RWPE1 (cell line): ENCODE measurements around the gene HOXD10.
A peak's percentile ranks its signal among the peaks of the same experiment; 100 is the strongest.

Experiments used
- CTCF ChIA-PET: fragments of 350-600 bp; sonication (Branson Sonifier 250); formaldehyde crosslinking; extraction: SDS; loops from one replicate; lab custom pipeline; 2021; lab: Yijun Ruan, JAX
- POLR2A ChIA-PET: fragments of 400-600 bp; formaldehyde crosslinking; extraction: SDS; loops from one replicate; lab custom pipeline; 2020; ENCODE audit warnings: antibody characterized with exemption; ENCODE audit not compliant: low non-redundant PET; lab: Yijun Ruan, JAX
- DNase-seq: peaks from one replicate; pipeline ENCODE4 v3.0.0; 2012; ENCODE audit warnings: low spot score
- H3K27ac ChIP-seq: fragments of 450-650 bp; 2 replicates; pipeline ENCODE4 v1.5.1; 2017
- TF ChIP-seq, protein P1 (sequence below): fragments of 450-650 bp; conservative IDR thresholded peaks from 2 replicates; pipeline ENCODE4 v1.5.1; 2017; ENCODE audit warnings: low read depth, mild to moderate bottlenecking

The HOXD10 gene

GRCh38 chr2:176131848-176132158 lies 15.2 kb downstream of the HOXD10 start:
- TF ChIP-seq, protein P1, sequence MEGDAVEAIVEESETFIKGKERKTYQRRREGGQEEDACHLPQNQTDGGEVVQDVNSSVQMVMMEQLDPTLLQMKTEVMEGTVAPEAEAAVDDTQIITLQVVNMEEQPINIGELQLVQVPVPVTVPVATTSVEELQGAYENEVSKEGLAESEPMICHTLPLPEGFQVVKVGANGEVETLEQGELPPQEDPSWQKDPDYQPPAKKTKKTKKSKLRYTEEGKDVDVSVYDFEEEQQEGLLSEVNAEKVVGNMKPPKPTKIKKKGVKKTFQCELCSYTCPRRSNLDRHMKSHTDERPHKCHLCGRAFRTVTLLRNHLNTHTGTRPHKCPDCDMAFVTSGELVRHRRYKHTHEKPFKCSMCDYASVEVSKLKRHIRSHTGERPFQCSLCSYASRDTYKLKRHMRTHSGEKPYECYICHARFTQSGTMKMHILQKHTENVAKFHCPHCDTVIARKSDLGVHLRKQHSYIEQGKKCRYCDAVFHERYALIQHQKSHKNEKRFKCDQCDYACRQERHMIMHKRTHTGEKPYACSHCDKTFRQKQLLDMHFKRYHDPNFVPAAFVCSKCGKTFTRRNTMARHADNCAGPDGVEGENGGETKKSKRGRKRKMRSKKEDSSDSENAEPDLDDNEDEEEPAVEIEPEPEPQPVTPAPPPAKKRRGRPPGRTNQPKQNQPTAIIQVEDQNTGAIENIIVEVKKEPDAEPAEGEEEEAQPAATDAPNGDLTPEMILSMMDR, result no peak
- ChIA-PET CTCF (interaction anchor here (0.5 to 2.0 kb wide), 6 partner anchors 9 to 683 kb away, joined by 3 to 10 read pairs (median 4); no protein-coding TSS in a partner anchor), POLR2A (no interaction called here)
- no peak for DNase-seq
- no peak overlapping the region for H3K27ac ChIP-seq

GRCh38 chr2:176132205-176133171 lies 15.9 kb downstream of the HOXD10 start:
- CTCF ChIA-PET, result interaction anchor here (0.5 to 2.0 kb wide), 7 partner anchors 48 to 905 kb away, joined by 3 to 10 read pairs (median 3); no protein-coding TSS in a partner anchor
- no peak overlapping the region for H3K27ac ChIP-seq
- TF ChIP-seq, protein P1, result no peak
- POLR2A ChIA-PET, result no interaction called here
- no peak for DNase-seq

DNA sequence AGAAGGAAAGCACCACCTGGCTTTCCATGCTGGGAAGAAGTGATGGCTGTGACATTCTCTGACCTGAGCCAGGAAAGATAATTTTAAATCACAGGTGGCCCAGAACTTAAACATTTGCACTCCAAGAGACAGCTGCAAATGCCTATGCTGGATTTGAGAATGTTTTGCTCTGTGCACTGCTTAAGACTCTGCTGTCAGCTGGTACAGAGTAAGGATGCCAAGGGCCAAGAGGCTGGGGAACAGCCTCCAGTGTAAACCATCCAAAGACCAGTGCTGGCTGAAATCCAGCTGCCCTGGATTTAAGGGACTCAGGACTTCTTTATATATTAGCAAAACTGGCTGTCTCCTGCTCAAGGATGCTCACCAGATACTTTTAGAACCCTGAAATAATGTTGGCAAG lies 16.8 kb downstream of the HOXD10 start:
- H3K27ac ChIP-seq, result no peak overlapping the region
- ChIA-PET POLR2A (no interaction called here), CTCF (interaction anchor here (1.1 to 2.0 kb wide), 3 partner anchors 322 to 520 kb away, joined by 3 to 10 read pairs (median 6); no protein-coding TSS in a partner anchor)
- no peak for DNase-seq
- TF ChIP-seq, protein P1, result no peak

DNA sequence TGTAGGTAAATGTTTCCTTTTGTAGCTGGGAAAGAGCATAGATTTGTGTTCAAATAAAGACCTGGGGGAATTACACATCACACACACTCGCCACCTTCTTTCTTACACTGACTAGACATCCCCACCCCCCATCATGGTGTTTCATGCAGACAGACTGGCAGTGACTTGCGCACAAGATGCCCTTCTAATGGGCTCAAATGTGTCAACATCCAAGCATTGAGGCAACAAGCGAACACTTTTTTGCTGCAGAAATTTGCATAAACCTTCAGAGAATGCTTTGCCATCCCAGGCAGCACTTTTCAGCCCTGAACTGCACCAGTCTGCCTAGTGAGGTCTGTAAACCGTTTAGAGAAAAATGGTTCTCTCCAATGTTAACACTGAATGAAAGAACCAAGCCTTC lies 17.5 kb downstream of the HOXD10 start:
- H3K27ac ChIP-seq, result no peak overlapping the region
- TF ChIP-seq, protein P1, result no peak
- ChIA-PET CTCF (interaction anchor here (0.6 to 0.8 kb wide), 4 partner anchors 244 to 702 kb away, joined by 3 to 5 read pairs (median 3); no protein-coding TSS in a partner anchor), POLR2A (no interaction called here)
- DNase-seq, result no peak

- no peak overlapping the region for H3K27ac ChIP-seq
- CTCF ChIA-PET, result no interaction called here
- POLR2A ChIA-PET, result no interaction called here
- DNase-seq, result no peak
- TF ChIP-seq, protein P1, result no peak
Measured at GRCh38 chr2:176135035-176135440, 18.5 kb downstream of the HOXD10 start.

GRCh38 chr2:176136374-176137251 lies 20.0 kb downstream of the HOXD10 start:
- ChIA-PET POLR2A (no interaction called here), CTCF (interaction anchor here (0.6 to 1.5 kb wide), 8 partner anchors 10 to 517 kb away, joined by 3 to 9 read pairs (median 4); no protein-coding TSS in a partner anchor)
- TF ChIP-seq, protein P1, result no peak
- H3K27ac ChIP-seq, result peak overlapping the region; percentile 83
- no peak for DNase-seq
